Measurements from ENCODE around the gene ACOX3.

ACOX3 gene

GRCh38 chr4:8385106-8385505, 55.4 kb downstream of the ACOX3 start:
- DNase-seq = no peak

GRCh38 chr4:8384397-8385060, 56.0 kb downstream of the ACOX3 start:
- no peak for DNase-seq

DNA sequence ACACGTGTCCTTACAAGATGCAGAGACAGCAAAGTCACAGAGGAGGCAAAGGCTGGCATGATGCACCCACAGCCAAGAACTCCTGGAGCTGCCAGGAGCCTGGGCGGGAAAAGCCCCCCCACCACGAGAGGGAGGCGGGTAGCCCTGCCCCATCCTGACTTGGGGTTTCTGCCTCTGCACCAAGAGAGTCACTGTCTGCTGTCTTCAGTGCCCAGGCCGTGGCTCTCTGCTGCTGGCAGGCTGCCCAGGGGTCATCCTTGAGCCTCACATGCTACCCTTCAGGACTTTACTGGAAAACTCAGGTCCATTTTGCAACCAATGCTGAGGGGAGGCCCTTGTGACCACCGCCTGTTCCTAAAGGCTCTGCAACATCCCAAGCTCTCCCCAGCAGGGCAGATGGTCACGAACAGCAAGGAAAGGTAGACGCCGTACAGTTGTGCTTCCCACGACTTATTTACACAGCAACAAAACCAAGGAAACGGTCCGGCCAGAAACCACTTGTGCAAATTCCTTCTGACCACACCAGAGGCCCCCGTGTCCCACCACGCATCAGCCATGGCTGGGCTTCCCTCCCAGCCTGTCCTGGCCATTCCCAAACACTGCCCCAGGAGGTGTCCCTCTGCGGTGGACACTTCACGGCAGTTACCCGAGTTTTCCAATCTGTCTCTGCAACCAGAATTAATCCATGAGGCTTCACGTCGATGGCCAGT, 56.9 kb downstream of the ACOX3 start:
- DNase-seq = no peak

- no peak for DNase-seq
These were observed 57.5 kb downstream of the ACOX3 start for GRCh38 chr4:8383016-8383415.

GRCh38 chr4:8381814-8382581, 58.5 kb downstream of the ACOX3 start:
- no peak for DNase-seq

DNA sequence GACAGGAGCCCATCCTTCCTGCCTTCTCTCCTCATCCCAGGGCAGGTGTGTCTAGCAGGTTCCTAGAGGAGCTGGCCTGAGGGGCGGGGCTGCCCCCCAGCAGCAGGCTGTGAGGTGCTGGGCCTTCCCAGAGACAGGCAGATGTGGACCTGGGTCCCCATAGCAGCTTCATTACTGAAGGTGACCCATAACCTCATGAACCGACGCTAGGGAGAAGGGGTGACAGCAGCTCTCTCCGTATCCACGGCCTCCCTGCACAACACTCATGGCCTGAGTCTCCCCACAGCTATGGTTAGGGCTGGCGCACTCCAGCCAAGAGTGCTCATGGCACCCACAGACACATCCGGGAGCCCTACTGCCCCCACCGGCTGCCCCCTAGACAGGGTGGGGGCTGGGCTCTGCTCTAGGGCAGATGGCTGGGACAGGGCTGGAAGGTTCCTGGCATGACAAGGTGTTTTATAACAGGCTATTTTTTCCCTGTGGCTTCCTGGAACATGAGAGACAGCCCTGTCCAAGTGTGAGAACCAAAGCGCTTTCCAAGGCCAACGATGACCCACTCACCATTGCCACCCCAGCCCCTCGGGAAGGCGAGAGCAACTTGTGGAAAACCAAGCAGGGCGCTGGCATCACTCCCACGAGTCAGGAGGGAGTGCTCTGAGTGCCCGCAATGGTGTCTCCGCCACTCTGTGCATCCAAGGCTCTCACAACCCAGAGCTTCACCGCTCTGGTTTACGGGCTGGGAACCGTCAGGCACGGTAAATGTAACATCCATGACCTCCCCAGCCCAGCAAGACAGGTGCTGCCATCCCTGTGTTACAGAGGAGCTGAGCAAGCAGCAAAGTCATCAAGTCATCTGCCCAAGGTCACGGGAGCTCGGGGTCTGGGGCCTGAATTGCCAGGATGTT, 59.8 kb downstream of the ACOX3 start:
- DNase-seq = no peak

- no peak for DNase-seq
These were observed 60.8 kb downstream of the ACOX3 start for GRCh38 chr4:8379771-8380170.

DNA sequence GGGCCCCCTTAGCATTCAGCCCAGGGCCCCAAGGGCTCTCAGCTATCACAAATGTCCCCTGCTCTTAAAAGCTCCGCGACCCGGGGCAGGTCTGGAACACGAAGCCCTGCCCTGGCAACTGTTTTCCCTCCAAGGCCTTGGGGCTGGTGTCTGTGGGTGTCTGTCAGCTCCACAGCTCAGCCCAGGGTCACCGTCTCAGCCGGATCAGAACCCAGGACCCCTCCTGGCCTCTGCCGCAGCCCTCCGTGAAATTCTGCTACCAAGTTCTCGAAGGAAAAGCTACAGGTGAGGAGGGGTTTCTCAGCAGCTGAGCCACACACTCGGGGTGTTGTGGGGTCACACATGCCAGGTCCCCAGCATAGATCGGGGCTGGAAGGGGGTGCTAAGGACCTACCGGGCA, 61.2 kb downstream of the ACOX3 start:
- no peak for DNase-seq

- DNase-seq = no peak
These were observed 61.7 kb downstream of the ACOX3 start for GRCh38 chr4:8378776-8379175.

DNA sequence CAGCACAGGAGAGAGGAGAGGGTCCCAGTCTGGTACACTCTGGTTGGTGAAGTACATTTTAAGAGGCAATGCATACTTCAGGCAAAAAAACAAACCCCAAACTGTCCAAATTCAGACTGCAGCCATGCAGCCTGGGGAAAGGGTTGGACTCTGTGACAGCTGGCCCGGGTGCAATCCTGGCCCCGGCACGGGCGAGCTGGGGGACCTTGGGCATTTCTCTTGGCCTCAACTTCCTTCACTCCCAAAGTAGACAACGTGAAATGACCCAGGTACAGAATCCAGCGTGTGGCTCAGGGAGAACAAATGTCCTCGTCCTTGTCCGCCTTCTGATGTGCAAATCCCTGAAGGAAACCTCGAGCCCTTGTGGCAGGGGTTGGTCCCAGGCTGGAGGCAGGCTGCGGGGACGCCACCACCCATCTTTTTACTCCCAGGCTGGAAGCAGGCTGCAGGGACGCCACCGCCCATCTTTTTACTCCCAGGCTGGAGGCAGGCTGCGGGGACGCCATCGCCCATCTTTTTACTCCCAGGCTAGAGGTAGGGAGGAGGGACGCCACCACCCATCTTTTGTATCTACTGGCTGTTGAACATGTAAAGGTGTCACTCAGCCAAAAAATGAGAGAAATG, 62.3 kb downstream of the ACOX3 start:
- DNase-seq = no peak

DNA sequence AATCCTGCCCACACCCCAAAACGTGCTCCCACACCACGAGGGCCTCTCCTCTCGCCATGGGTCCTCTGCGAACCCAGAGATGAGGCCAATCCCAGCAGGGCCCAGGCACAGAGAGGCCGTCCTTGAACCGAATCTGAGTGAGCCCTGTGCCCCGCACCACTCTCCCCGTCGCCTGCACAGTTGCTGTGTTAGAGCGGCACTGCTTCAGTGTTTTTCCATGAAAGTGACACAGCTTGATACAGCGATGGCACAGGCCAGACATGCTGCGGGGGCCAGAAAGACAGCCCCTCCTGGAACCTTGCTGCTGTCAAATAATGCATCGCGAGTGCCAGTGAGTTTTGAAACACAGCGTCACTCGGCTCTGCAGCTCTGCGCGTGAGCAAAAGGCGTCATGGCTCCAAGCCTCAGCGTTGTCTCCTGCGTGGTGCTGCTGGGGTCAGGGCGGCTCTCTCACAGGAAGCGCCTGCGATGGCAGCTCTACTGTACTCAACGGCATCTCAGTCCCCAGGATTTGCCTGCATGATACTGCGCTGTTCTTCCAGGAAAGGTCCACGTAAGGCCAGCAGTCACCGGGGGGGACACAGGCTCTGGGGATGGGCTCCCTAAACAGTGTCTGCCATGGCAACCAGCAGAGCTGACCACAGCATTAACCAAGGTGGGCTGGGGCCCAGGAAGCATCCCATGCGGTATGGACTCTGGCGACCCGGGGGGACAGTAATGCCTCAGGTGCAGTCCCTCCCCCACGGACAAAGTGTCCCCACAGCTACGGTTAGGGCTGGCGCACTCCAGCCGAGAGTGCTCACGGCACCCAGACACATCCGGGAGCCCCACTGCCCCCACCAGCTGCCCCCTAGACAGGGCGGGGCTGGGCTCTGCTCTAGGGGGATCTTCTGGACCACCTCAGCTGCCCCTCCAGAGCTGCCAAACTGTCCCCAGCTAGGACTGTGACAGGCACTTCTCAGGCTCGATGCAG, 63.1 kb downstream of the ACOX3 start:
- DNase-seq = no peak

DNA sequence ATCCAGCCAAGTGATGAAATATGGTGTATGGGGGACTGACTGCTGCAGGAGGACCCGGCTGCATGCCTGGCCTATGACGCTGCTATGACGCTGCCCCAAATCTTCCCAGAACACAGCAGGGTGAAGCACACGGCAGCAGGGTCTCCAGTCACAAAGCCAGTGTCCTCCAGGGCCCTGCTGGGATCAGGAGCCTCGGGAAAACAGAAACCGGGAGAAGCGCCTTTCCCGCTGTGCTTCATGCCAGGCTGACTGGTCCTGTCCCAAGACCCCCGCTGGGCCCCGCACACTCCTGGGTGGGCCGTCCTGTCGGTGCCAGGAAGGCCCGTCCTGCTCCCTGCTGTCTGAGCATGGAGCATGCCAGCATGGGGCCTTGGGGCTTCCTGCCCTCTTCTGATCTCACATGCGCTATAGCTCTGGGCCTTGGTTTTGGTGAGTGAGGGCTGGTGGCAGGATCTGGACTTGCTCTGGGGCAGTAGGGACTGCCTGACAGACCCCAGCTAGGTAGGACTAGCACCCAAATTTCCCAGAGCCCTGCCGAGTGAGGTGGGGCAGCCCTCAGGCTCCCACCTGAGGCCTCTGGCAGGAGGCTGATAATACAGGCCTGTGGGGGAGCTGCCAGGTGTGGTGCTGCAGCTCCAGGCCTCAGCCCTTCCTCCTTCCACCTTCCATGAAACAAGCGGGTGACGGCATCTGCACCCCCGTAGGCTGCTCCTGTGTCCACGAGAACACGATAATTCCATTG, 64.0 kb downstream of the ACOX3 start:
- no peak for DNase-seq

GRCh38 chr4:8374851-8375649, 65.5 kb downstream of the ACOX3 start:
- no peak for DNase-seq

DNA sequence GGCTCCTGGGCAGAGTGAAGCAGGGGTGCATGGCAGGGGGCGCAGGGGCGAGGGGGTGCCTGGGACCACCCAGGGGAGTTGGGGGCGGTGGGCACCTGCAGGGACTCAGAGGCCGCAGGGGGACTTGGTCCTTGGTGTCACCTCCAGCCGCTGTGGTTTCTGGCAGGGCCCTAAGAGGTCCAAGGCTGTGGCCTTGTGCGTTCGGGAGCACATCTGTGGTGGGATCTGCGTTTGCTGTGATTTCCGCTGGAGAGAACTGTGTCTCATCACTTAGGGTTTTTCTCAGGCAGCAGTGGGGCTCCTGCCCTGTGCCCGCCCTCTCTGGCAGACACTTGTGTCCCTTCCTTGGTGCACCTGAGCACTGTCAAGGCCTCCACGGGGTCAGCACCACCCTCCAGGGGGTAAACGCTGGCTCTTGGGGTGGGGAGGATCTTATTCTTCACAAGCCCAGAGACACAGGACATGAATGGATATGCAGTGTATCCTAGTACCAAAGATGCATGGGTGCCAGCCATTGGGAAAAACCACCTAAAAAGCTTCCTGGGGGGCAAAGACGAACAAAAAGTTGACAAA, 66.5 kb downstream of the ACOX3 start:
- no peak for DNase-seq

- no peak for DNase-seq
These were observed 67.1 kb downstream of the ACOX3 start for GRCh38 chr4:8373270-8373972.

GRCh38 chr4:8372506-8372905, 68.0 kb downstream of the ACOX3 start:
- no peak for DNase-seq

GRCh38 chr4:8371596-8371995, 68.9 kb downstream of the ACOX3 start:
- DNase-seq = no peak

GRCh38 chr4:8370835-8371595, 69.5 kb downstream of the ACOX3 start:
- no peak for DNase-seq
